ENCODE measurements around the gene SLC38A3.

SLC38A3 gene

DNA sequence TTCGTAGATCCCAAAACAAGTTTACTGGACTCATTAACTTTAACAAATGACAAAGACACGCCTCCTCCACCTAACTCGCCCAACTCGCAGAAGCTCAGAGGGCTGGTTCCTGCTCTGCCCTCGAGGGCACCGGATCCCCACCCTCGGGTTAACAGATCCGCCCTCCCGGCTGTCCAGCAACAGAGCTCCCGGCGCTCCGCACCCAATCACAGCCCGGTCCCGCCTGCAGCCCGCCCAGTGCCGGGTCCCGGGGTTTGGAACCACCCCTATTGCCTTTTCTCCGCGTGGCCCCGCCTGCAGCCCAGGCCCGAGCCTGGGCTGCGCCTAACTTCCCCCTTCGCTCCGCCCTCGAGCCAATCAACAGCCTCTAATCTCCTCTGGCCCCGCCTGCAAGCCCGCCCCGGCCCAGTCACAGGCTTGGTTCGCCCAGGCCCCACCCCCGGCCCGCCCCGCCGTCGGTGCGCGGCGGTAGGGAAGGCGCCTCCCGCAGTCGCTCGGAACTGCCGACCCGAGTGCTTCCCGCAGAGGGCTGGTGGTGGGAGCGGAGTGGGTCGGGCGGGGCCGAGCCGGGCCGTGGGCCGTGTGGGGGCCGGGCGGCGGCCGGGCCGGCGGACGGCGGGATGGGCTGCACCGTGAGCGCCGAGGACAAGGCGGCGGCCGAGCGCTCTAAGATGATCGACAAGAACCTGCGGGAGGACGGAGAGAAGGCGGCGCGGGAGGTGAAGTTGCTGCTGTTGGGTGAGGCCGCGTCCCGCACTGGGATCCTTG, 30.8 kb downstream of the SLC38A3 start, which contains the start of gene GNAI2:
Gene GNAI2, plus strand, starts transcription at position 489 of the 768 bp plus-strand sequence. Its CDS starts 132 bp downstream, at position 621.
- H3K27ac ChIP-seq (ENCODE audit: low read depth, low read length): peak within 1 kb of the TSS; percentile 72
- H3K36me3 ChIP-seq (ENCODE audit: control insufficient read depth, insufficient read depth, low read length): no peaks in the 10 kb centered on the region
- H3K27me3 ChIP-seq (ENCODE audit: control insufficient read depth, insufficient read depth, low read length): no peaks in the 10 kb centered on the region
- H3K4me1 ChIP-seq (ENCODE audit: control insufficient read depth, insufficient read depth, low read length): peaks cover 26% of the 10 kb centered on the region
- peak within 1 kb of the TSS; percentile 91 for H3K4me3 ChIP-seq (ENCODE audit: low read depth, low read length)
- H3K9ac ChIP-seq (ENCODE audit: low read depth, low read length): peak within 1 kb of the TSS; percentile 72
- no peaks in the 10 kb centered on the region for H3K9me3 ChIP-seq (ENCODE audit: control insufficient read depth, insufficient read depth, low read length)

DNA sequence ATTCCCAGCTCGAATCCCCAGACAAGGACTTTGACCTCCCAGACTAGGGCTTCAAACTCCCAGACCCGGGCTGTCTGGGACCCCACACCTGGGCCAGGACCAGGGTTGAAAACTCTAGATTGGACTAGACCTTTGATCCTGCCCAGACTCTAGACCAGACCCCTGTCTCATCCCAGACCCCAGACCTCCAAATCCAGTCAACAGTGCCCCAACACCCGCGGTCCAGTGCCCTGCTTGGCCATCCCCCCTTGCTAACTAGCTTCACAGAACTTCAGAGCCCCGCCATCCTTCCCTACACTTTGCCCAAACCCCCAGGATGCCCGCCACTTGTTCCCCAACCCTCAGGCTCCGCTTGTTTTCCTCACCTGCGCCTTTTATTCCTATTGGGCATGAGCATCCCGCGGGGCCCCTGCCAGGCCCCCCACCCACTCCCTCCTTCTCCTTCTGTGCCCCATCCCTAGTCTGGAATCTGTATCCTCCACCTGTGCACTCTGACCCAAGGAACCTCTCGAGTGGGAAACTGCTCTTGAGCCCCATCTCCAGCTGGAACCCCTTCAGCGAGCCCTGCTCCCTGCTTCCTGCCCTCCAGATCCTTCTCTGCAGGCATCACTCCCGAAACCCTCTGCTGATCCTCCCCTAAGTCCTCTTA, 31.5 kb downstream of the SLC38A3 start:
- peak overlapping the region; percentile 91 for H3K4me3 ChIP-seq (ENCODE audit: low read depth, low read length)
- no peaks in the 10 kb centered on the region for H3K9me3 ChIP-seq (ENCODE audit: control insufficient read depth, insufficient read depth, low read length)
- peaks cover 32% of the 10 kb centered on the region for H3K4me1 ChIP-seq (ENCODE audit: control insufficient read depth, insufficient read depth, low read length)
- no peaks in the 10 kb centered on the region for H3K27me3 ChIP-seq (ENCODE audit: control insufficient read depth, insufficient read depth, low read length)
- no peaks in the 10 kb centered on the region for H3K36me3 ChIP-seq (ENCODE audit: control insufficient read depth, insufficient read depth, low read length)
- peak overlapping the region; percentile 72 for H3K9ac ChIP-seq (ENCODE audit: low read depth, low read length)
- peak overlapping the region; percentile 72 for H3K27ac ChIP-seq (ENCODE audit: low read depth, low read length)

DNA sequence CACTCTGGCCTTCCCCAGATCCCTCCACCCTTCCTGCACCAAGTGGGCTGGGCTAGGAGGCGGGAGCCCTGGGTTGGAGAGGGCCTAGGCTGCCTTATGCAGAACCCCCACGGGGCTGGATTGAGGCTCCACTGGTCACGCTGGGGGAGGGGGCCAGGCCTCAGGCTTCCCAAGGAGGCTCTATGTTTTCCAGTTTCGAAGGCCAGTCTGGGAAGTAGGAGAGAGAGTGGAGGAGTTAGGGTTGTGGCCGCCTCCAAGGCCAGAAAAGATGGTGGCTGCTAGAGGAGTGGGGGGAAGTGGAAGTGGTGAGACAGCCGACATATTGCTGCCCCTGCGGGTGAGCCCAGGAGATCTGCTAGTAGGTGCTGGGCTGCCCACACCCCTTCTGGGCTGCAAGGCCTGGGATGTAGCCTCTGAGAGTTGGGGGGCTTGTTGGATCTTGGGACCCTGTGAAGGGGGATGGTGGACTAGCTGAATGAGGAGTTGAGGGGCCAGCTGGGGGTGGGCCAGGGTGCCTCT, 32.1 kb downstream of the SLC38A3 start:
- Histone ChIP-seq H3K36me3 (ENCODE audit: control insufficient read depth, insufficient read depth, low read length) (no peaks in the 10 kb centered on the region), H3K4me3 (ENCODE audit: low read depth, low read length) (peak overlapping the region; percentile 91), H3K9me3 (ENCODE audit: control insufficient read depth, insufficient read depth, low read length) (no peaks in the 10 kb centered on the region), H3K9ac (ENCODE audit: low read depth, low read length) (0 out of 2 replicates have a peak overlapping the region, but pooled peaks have one; percentile 72), H3K27me3 (ENCODE audit: control insufficient read depth, insufficient read depth, low read length) (no peaks in the 10 kb centered on the region), H3K27ac (ENCODE audit: low read depth, low read length) (peak overlapping the region; percentile 72), H3K4me1 (ENCODE audit: control insufficient read depth, insufficient read depth, low read length) (peaks cover 38% of the 10 kb centered on the region)

DNA sequence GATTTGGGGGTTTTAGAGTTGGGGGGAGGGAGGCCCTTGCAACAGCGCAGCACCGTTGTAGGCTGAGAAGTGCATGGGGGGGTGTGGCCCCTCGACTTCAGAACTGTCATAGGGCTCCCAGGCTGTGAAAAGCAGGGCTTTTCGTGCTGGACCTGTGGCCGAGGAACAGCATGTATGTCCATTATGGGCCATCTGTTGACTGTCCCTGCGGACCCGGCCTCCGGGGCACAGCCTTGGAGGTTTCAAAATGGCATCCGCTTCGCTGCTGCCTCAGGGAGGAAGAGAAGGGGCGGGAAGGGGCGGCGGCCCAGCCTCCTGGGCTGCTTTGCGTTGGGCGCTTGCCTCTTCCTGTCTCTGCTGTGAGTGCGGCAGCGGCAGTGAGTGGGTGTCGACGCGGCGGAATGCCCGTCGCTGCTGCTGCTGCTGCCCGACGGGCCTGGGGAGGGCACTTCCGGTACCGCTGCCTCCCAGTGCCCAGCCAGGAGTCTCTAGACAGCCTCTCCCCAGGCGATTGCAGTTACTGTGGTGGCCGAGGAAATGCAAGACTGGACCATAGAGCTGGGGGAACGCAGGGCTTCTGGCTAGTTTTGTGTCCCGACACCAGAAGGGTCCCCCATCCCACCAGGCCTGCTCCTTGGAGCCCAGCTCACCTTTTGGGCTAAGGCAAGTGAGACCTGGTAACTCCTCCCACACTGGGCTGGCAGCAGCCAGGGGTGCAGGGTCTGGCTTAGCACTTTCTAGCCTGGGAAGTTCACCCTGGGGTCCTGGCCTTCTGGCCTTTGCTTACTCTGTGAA, 32.9 kb downstream of the SLC38A3 start:
- Histone ChIP-seq H3K9me3 (ENCODE audit: control insufficient read depth, insufficient read depth, low read length) (no peaks in the 10 kb centered on the region), H3K36me3 (ENCODE audit: control insufficient read depth, insufficient read depth, low read length) (no peaks in the 10 kb centered on the region), H3K4me1 (ENCODE audit: control insufficient read depth, insufficient read depth, low read length) (peaks cover 46% of the 10 kb centered on the region), H3K4me3 (ENCODE audit: low read depth, low read length) (peak overlapping the region; percentile 91), H3K9ac (ENCODE audit: low read depth, low read length) (no peak overlapping the region), H3K27ac (ENCODE audit: low read depth, low read length) (peak overlapping the region; percentile 72), H3K27me3 (ENCODE audit: control insufficient read depth, insufficient read depth, low read length) (no peaks in the 10 kb centered on the region)

DNA sequence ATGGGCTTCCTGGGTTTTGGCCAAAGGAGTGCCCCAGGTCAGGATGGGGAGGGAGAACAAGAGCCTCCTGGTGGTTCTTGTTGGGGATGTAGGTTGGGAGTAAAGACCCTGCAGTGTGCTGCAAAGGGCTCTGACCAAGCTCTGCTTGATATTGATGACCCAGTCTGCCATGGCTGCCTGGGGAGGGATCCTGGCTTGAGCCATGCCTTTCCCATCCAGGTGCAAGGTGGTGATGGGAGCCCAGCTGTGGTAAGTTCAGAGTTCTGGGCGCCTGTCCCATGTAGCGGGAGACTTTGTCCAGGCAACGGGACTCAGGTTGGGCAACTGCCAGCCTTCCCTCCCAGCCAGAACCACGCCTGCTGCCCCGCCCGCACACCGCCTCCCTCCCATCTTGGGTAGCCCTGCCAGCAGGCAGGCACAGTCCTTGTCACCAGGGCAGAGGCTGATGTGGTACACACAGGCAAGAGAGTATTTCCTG, 33.5 kb downstream of the SLC38A3 start:
- Histone ChIP-seq H3K36me3 (ENCODE audit: control insufficient read depth, insufficient read depth, low read length) (peaks cover 2% of the 10 kb centered on the region; the same call in 1 of the 2 replicates), H3K27me3 (ENCODE audit: control insufficient read depth, insufficient read depth, low read length) (no peaks in the 10 kb centered on the region), H3K4me1 (ENCODE audit: control insufficient read depth, insufficient read depth, low read length) (peaks cover 52% of the 10 kb centered on the region), H3K9ac (ENCODE audit: low read depth, low read length) (no peak overlapping the region), H3K4me3 (ENCODE audit: low read depth, low read length) (peak overlapping the region; percentile 91), H3K27ac (ENCODE audit: low read depth, low read length) (peak overlapping the region; percentile 72), H3K9me3 (ENCODE audit: control insufficient read depth, insufficient read depth, low read length) (no peaks in the 10 kb centered on the region)

DNA sequence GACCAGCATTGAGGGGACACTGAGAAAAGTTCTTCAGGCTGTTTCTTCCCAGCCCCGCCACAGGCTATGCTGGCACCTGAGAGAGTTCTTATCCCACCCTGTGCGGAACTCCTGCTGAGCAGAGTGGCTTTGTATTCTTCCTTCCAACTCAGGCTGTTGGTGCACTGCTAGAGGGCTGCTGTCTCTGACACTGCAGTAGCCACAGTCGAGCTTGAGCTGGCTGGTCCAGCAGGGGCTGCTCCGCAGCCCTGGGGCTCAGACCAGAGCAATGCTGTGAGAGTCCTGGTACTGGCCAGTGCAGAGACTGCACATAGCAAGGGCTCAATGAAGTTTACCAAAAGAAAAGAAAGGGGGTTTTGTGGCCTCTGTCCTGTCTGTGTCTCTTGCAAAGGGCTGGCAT, 34.6 kb downstream of the SLC38A3 start:
- H3K36me3 ChIP-seq (ENCODE audit: control insufficient read depth, insufficient read depth, low read length): peaks cover 4% of the 10 kb centered on the region; the same call in 1 of the 2 replicates
- H3K4me1 ChIP-seq (ENCODE audit: control insufficient read depth, insufficient read depth, low read length): peaks cover 53% of the 10 kb centered on the region
- H3K4me3 ChIP-seq (ENCODE audit: low read depth, low read length): no peak overlapping the region
- peak overlapping the region; percentile 72 for H3K27ac ChIP-seq (ENCODE audit: low read depth, low read length)
- no peaks in the 10 kb centered on the region for H3K9me3 ChIP-seq (ENCODE audit: control insufficient read depth, insufficient read depth, low read length)
- H3K27me3 ChIP-seq (ENCODE audit: control insufficient read depth, insufficient read depth, low read length): no peaks in the 10 kb centered on the region
- H3K9ac ChIP-seq (ENCODE audit: low read depth, low read length): no peak overlapping the region

DNA sequence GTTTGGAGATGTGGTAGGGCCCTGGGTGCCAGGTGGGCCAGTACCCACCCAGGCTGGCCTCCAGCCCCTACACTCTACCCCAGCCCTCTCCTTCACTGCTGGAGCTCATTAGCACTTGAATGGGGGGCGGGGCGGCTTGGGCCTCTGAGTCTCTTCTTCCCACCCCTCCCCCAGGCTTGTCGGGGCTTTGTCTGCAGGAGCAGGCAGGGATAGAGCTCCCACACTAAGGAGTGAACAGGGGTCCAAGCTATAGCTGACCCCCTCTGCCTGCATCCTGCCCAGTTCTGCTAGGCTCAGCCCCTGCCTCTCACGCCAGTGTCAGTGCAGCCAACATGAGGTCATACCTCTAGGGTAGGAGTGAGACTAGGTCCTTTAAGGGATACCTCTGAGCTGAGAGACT, 36.1 kb downstream of the SLC38A3 start:
- Histone ChIP-seq H3K27ac (ENCODE audit: low read depth, low read length) (peak overlapping the region; percentile 99), H3K9ac (ENCODE audit: low read depth, low read length) (peak overlapping the region; percentile 64; the same call in 1 of the 2 replicates), H3K4me3 (ENCODE audit: low read depth, low read length) (peak overlapping the region; percentile 60), H3K36me3 (ENCODE audit: control insufficient read depth, insufficient read depth, low read length) (peaks cover 4% of the 10 kb centered on the region; the same call in 1 of the 2 replicates), H3K4me1 (ENCODE audit: control insufficient read depth, insufficient read depth, low read length) (peaks cover 63% of the 10 kb centered on the region), H3K27me3 (ENCODE audit: control insufficient read depth, insufficient read depth, low read length) (no peaks in the 10 kb centered on the region), H3K9me3 (ENCODE audit: control insufficient read depth, insufficient read depth, low read length) (no peaks in the 10 kb centered on the region)

DNA sequence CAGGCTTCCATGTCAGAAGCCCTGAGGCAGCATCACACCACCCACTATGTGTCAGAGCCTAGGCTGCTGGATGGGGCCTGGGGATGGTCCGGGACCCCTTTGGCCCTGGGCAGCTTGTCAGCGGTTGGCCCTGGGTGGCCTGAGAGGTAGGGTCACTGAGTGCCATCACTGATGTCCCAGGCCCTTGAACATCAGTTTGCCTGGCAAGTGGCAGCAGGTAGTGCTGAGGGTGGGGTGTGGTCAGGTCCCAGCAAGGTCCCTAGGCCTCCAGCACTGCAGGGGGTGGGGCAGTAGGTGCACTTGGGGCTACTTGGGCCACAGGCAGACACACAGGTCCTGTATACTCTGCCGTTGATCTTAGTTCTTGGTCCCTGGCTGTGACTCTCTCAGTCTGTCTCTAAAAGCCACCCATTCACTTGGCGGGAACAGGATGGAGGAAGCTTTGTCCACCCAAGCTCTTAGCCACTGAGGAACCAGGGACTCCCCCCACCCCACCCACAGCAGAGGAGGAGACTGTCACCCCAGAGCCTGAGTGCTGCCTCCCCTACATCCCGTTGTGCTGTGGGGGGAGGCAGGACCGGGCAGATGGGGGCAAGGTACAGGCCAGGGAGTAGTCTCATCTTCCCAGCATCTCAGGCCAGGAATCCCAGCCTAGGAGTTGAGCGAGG, 36.8 kb downstream of the SLC38A3 start:
- H3K27ac ChIP-seq (ENCODE audit: low read depth, low read length): peak overlapping the region; percentile 99
- peak overlapping the region; percentile 60 for H3K4me3 ChIP-seq (ENCODE audit: low read depth, low read length)
- H3K4me1 ChIP-seq (ENCODE audit: control insufficient read depth, insufficient read depth, low read length): peaks cover 69% of the 10 kb centered on the region
- no peaks in the 10 kb centered on the region for H3K27me3 ChIP-seq (ENCODE audit: control insufficient read depth, insufficient read depth, low read length)
- H3K9ac ChIP-seq (ENCODE audit: low read depth, low read length): peak overlapping the region; percentile 64; the same call in 1 of the 2 replicates
- H3K36me3 ChIP-seq (ENCODE audit: control insufficient read depth, insufficient read depth, low read length): peaks cover 4% of the 10 kb centered on the region; the same call in 1 of the 2 replicates
- no peaks in the 10 kb centered on the region for H3K9me3 ChIP-seq (ENCODE audit: control insufficient read depth, insufficient read depth, low read length)

DNA sequence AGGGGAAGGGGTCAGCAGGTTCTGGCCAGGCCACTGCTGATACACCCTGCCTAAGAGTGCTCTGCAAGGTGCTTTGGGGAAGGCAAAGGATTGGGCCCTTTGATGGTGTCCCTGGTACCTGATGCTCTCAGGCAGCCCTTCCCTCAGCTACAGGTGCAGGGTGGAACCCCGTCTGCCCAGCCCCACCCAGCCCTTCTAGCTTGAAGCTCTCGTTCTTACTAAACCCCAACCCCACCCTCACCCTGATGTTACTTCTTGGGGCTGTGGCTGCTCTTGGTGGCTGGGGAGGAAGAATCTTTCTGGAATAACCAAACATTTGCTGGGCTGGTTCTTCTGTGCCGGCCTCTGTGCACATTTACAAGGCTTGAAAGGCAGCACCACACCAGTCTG, 37.3 kb downstream of the SLC38A3 start:
- Histone ChIP-seq H3K9me3 (ENCODE audit: control insufficient read depth, insufficient read depth, low read length) (no peaks in the 10 kb centered on the region), H3K4me3 (ENCODE audit: low read depth, low read length) (no peak overlapping the region), H3K4me1 (ENCODE audit: control insufficient read depth, insufficient read depth, low read length) (peaks cover 72% of the 10 kb centered on the region), H3K27ac (ENCODE audit: low read depth, low read length) (peak overlapping the region; percentile 99), H3K27me3 (ENCODE audit: control insufficient read depth, insufficient read depth, low read length) (no peaks in the 10 kb centered on the region), H3K9ac (ENCODE audit: low read depth, low read length) (no peak overlapping the region), H3K36me3 (ENCODE audit: control insufficient read depth, insufficient read depth, low read length) (peaks cover 6% of the 10 kb centered on the region)

Measured in HUES48 (cell line).